SHP77 treated with DMSO at 0.1 percent for 48 hours (cell line): Measurements from ENCODE around the gene JAZF1.
"Not testable (repeated sequence)": the region's sequence is repeated elsewhere in the genome, so short reads cannot be mapped to it uniquely, and the experiment has no call there.

ENCODE experiments used
- DNase-seq: peaks from one replicate; lab custom pipeline; 2025; lab: John Stamatoyannopoulos, UW

JAZF1 gene

GRCh38 chr7:27872356-27873275 lies 308.0 kb downstream of the JAZF1 start:
- DNase-seq, result no peak

GRCh38 chr7:27871866-27872265 lies 308.7 kb downstream of the JAZF1 start:
- DNase-seq, result no peak

GRCh38 chr7:27871086-27871485 lies 309.5 kb downstream of the JAZF1 start:
- no peak for DNase-seq

GRCh38 chr7:27870595-27870994 lies 310.0 kb downstream of the JAZF1 start:
- DNase-seq, result no peak

- DNase-seq, result no peak
Measured at GRCh38 chr7:27869056-27869455, 311.5 kb downstream of the JAZF1 start.

- DNase-seq, result no peak
Measured at GRCh38 chr7:27868131-27868550, 312.5 kb downstream of the JAZF1 start.

- DNase-seq, result no peak
Measured at GRCh38 chr7:27866828-27867672, 313.5 kb downstream of the JAZF1 start.

GRCh38 chr7:27866256-27866655 lies 314.3 kb downstream of the JAZF1 start:
- no peak for DNase-seq

GRCh38 chr7:27863880-27864279 lies 316.7 kb downstream of the JAZF1 start:
- DNase-seq, result no peak

- no peak for DNase-seq
Measured at GRCh38 chr7:27861747-27862146, 318.8 kb downstream of the JAZF1 start.

- DNase-seq, result no peak
Measured at GRCh38 chr7:27860800-27861199, 319.8 kb downstream of the JAZF1 start.

GRCh38 chr7:27856703-27857485 lies 323.7 kb downstream of the JAZF1 start:
- not testable (repeated sequence) for DNase-seq

GRCh38 chr7:27850531-27850930 lies 330.1 kb downstream of the JAZF1 start:
- DNase-seq, result no peak

- no peak for DNase-seq
Measured at GRCh38 chr7:27846388-27846787, 334.2 kb downstream of the JAZF1 start.

- no peak for DNase-seq
Measured at GRCh38 chr7:27843584-27844305, 336.9 kb downstream of the JAZF1 start.

- DNase-seq, result no peak
Measured at GRCh38 chr7:27842851-27843250, 337.7 kb downstream of the JAZF1 start.

- DNase-seq, result no peak
Measured at GRCh38 chr7:27842094-27842692, 338.4 kb downstream of the JAZF1 start.

- DNase-seq, result no peak
Measured at GRCh38 chr7:27840760-27841364, 339.7 kb downstream of the JAZF1 start.

GRCh38 chr7:27840313-27840712 lies 340.3 kb downstream of the JAZF1 start:
- DNase-seq, result no peak

- DNase-seq, result no peak
Measured at GRCh38 chr7:27839099-27839498, 341.5 kb downstream of the JAZF1 start.

- DNase-seq, result no peak
Measured at GRCh38 chr7:27836536-27836935, 344.1 kb downstream of the JAZF1 start.
